PC-9 (cell line): ENCODE data around the gene PCP2. TPM values are rescaled to one million over a fixed set of nuclear protein-coding genes. Genes with fewer than 3 reads are reported as not detected.
A peak's percentile ranks its signal among the peaks of the same experiment; 100 is the strongest.

ENCODE experiments used
- BruUV-seq: library from RNA; stranded (reverse); fragments of 400-500 nt; replicated peaks from 2 replicates; lab custom pipeline; 2021; lab: Mats Ljungman, UMichigan
- CTCF ChIA-PET: fragments of 300-600 bp; sonication (Branson Sonifier 250); formaldehyde crosslinking; loops from one replicate; lab custom pipeline; 2022; ENCODE audit warnings: antibody characterized with exemption; lab: Charles Lee
- POLR2A ChIA-PET: fragments of 300-600 bp; sonication (Branson Sonifier 250); formaldehyde crosslinking; loops from one replicate; lab custom pipeline; 2022; ENCODE audit warnings: antibody characterized with exemption; ENCODE audit not compliant: unreplicated experiment; lab: Charles Lee
- DNase-seq, 2 experiments: peaks; one replicate each; pipeline versions ENCODE4 v3.0.0 to v3.0.0-alpha.2; 2015 to 2022; ENCODE audit warnings: mixed read lengths in 1 of 2
- H2AFZ ChIP-seq: fragments of 200-600 bp; sonication (generic); 2 replicates; pipeline ENCODE4 v1.8.1; 2017; ENCODE audit warnings: antibody characterized with exemption
- H3F3A ChIP-seq: fragments of 200-600 bp; sonication (generic); 2 replicates; pipeline ENCODE4 v1.8.1; 2017; ENCODE audit warnings: antibody characterized with exemption, mild to moderate bottlenecking, low read depth; ENCODE audit not compliant: insufficient read depth
- H3K27ac ChIP-seq: fragments of 200-600 bp; sonication (generic); 2 replicates; pipeline ENCODE4 v1.6.1; 2016; ENCODE audit warnings: mixed run types
- H3K27me3 ChIP-seq: fragments of 200-600 bp; sonication (generic); 2 replicates; pipeline ENCODE4 v1.6.1; 2016; ENCODE audit warnings: low read depth, mixed run types; ENCODE audit not compliant: insufficient read depth
- H3K36me3 ChIP-seq: fragments of 200-600 bp; sonication (generic); 2 replicates; pipeline ENCODE4 v1.6.1; 2016; ENCODE audit warnings: low read depth, mixed run types
- H3K4me1 ChIP-seq: fragments of 200-600 bp; sonication (generic); replicated peaks from 2 replicates; pipeline ENCODE4 v1.6.1; 2016; ENCODE audit warnings: mixed run types; ENCODE audit not compliant: insufficient read depth
- H3K4me2 ChIP-seq: fragments of 200-600 bp; sonication (generic); 2 replicates; pipeline ENCODE4 v1.6.1; 2017; ENCODE audit warnings: mixed run types
- H3K4me3 ChIP-seq: fragments of 200-600 bp; sonication (generic); 2 replicates; pipeline ENCODE4 v1.6.1; 2016; ENCODE audit warnings: mixed run types
- H3K79me2 ChIP-seq: fragments of 200-600 bp; sonication (generic); 2 replicates; pipeline ENCODE4 v1.6.1; 2017; ENCODE audit warnings: low read depth, mixed run types
- H3K9me2 ChIP-seq: fragments of 200-600 bp; sonication (generic); 2 replicates; pipeline ENCODE4 v1.8.1; 2017; ENCODE audit warnings: mild to moderate bottlenecking; ENCODE audit not compliant: insufficient read depth
- H3K9me3 ChIP-seq: fragments of 200-600 bp; sonication (generic); 2 replicates; pipeline ENCODE4 v1.8.1; 2016; ENCODE audit warnings: low read depth; ENCODE audit not compliant: insufficient read depth
- H4K20me1 ChIP-seq: fragments of 200-600 bp; sonication (generic); 2 replicates; pipeline ENCODE4 v1.8.1; 2017; ENCODE audit not compliant: insufficient read depth
- EZH2 ChIP-seq: fragments of 200-600 bp; sonication (generic); IDR thresholded peaks from 2 replicates; pipeline ENCODE4 v1.8.0; 2017; ENCODE audit warnings: antibody characterized with exemption, low read depth
- intact Hi-C: fragments of 100-400 bp; cut with micrococcal nuclease; formaldehyde crosslinking; loops from one replicate; pipeline ENCODE4 v1.10.0; 2022; ENCODE audit not compliant: unreplicated experiment
- total RNA-seq: library from RNA; stranded (reverse); gene quantifications from 2 replicates; pipeline ENCODE4 v1.2.3, GENCODE V29; 2021
- TF ChIP-seq, protein P1 (sequence below): fragments of 200-600 bp; sonication (generic); conservative IDR thresholded peaks from 2 replicates; pipeline ENCODE4 v1.6.1; 2017; ENCODE audit warnings: mixed run types, antibody characterized with exemption, mild to moderate bottlenecking, moderate library complexity

PCP2 gene
- total RNA-seq, 1 experiment from 2014 or later = 0.92 TPM

DNA sequence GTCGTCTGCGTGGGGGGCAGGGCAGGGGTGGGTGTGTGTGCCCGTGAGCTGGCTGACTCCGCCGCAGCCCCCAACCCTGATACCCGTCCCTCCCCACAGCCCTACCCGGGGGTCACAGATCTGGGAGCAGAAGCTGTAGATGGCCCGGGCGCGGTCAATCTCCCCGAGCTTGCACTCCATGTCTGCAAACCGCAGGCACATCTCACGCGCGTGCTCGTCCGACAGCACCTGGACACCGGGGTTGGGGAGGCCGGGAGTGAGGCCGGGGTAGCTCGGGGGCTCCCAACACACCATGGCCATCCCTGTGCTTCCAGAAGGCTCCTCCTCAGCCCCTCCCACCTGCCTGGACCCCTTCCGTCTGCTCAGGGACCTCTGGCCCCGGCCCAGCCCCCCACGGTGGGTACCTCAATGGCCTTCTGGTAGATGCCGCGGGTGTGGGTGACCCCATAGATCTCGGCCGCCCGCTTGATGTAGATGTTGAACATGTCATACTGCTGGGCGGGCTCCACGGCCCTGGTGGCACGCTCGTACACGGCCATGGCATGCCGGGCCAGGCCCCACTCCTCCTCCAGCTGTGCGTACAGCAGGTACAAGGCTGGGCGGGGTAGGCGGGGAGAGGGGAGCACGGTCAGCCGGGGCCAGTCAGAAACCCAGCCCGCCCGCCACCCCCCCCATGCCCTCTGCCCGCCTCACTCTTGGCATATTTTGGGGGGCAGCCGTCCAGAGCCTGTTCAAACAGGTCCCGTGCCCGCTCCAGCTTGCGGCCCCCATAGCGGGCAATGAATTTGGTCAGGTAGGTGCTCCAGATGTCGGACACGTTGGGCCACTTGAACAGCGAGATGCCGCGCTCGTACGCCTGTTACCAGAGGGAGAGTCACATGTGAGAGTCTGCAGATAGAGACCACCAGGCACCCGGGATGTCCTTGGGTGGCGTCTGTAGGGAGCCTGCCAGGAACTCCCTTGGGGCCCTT lies 12.8 kb downstream of the PCP2 start:
- peaks cover 15% of the 10 kb centered on the region; the same call in 1 of the 2 replicates for H3K36me3 ChIP-seq
- H3F3A ChIP-seq = peaks cover 31% of the 10 kb centered on the region
- H3K79me2 ChIP-seq = peaks cover 2% of the 10 kb centered on the region
- H3K4me2 ChIP-seq = no peak overlapping the region
- H3K27me3 ChIP-seq = no peaks in the 10 kb centered on the region
- H3K4me3 ChIP-seq = no peak overlapping the region
- no TSS peak for BruUV-seq
- no peak overlapping the region for H2AFZ ChIP-seq
- H4K20me1 ChIP-seq = no peaks in the 10 kb centered on the region
- no peaks in the 10 kb centered on the region for H3K9me2 ChIP-seq
- peaks cover 30% of the 10 kb centered on the region for H3K4me1 ChIP-seq
- CTCF ChIA-PET = no interaction called here
- no peak for DNase-seq
- POLR2A ChIA-PET = no interaction called here
- H3K9me3 ChIP-seq = no peaks in the 10 kb centered on the region
- TF ChIP-seq, protein P1, sequence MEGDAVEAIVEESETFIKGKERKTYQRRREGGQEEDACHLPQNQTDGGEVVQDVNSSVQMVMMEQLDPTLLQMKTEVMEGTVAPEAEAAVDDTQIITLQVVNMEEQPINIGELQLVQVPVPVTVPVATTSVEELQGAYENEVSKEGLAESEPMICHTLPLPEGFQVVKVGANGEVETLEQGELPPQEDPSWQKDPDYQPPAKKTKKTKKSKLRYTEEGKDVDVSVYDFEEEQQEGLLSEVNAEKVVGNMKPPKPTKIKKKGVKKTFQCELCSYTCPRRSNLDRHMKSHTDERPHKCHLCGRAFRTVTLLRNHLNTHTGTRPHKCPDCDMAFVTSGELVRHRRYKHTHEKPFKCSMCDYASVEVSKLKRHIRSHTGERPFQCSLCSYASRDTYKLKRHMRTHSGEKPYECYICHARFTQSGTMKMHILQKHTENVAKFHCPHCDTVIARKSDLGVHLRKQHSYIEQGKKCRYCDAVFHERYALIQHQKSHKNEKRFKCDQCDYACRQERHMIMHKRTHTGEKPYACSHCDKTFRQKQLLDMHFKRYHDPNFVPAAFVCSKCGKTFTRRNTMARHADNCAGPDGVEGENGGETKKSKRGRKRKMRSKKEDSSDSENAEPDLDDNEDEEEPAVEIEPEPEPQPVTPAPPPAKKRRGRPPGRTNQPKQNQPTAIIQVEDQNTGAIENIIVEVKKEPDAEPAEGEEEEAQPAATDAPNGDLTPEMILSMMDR = no peak
- TF ChIP-seq EZH2 = no peak
- no peak overlapping the region for H3K27ac ChIP-seq
- intact Hi-C loops = no loop called here

DNA sequence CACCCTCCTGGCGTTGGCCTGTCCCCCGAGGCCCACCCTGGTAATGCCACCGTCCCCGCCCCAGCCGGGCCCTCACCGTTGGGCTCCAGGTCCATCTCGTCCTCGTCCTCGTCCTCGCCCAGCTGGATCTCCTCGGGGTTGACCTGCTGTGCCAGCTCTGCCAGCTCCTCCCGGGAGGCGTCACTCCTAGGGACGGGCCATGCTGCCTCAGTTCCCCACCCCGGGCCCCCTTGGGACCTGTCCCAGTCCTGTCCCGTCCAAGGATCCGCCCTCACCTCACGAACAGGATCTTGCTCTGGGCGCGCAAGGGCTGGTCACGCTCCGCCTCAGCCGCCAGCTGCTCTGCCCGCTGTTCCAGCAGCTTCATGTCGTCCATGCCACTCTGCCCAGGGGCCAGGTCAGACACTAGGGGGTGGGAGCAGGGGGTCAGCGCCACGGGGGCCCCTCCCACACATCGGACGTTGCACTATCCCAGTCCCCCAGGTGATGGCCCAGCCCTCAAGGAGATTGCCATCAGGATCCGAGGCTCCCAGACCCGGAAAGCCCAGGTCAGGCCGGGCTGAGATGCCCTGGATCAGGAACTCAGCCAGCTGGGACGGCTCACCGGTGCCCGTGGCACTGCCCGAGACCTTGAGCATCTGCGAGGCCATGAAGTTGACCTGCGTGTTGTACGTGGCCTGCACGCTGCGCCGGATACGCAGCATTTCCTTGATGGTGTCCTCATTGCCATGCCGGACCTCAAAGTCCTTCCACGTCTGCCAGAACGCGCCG lies 13.7 kb downstream of the PCP2 start:
- Histone ChIP-seq H3K27ac (peak overlapping the region; percentile 59), H3K27me3 (no peaks in the 10 kb centered on the region), H2AFZ (no peak overlapping the region), H3K4me2 (peak overlapping the region; percentile 55), H3K36me3 (peaks cover 15% of the 10 kb centered on the region; the same call in 1 of the 2 replicates), H3K9me2 (no peaks in the 10 kb centered on the region), H4K20me1 (no peaks in the 10 kb centered on the region), H3K79me2 (no peaks in the 10 kb centered on the region), H3F3A (peaks cover 31% of the 10 kb centered on the region), H3K4me1 (peaks cover 30% of the 10 kb centered on the region), H3K4me3 (no peak overlapping the region), H3K9me3 (no peaks in the 10 kb centered on the region)
- BruUV-seq = TSS peak; percentile 21
- CTCF ChIA-PET = interaction anchor here (0.5 to 2.0 kb wide), 3 partner anchors 10 to 61 kb away, joined by 3 to 10 read pairs (median 4); partner anchors contain the start of genes PET100, TRAPPC5 and XAB2
- POLR2A ChIA-PET = interaction anchor here (0.5 to 0.8 kb wide), 8 partner anchors 9 to 840 kb away, joined by 3 to 10 read pairs (median 4); partner anchors contain the start of genes PET100, TIMM44 and XAB2
- intact Hi-C loops = loop anchor here (1.0 to 2.0 kb wide), 3 partner anchors 9 to 59 kb away; partner anchors contain the start of genes PET100 and XAB2
- DNase-seq = no peak
- TF ChIP-seq, protein P1 = no peak
- no peak for TF ChIP-seq EZH2
